Measurements from ENCODE around the gene OR8B8. TPM values are rescaled to one million over a fixed set of nuclear protein-coding genes. Genes with fewer than 3 reads are reported as not detected.
"Not testable (repeated sequence)": the region's sequence is repeated elsewhere in the genome, so short reads cannot be mapped to it uniquely, and the experiment has no call there.

The OR8B8 gene
- total RNA-seq, 2 experiments from 2014 or later: not detected

DNA sequence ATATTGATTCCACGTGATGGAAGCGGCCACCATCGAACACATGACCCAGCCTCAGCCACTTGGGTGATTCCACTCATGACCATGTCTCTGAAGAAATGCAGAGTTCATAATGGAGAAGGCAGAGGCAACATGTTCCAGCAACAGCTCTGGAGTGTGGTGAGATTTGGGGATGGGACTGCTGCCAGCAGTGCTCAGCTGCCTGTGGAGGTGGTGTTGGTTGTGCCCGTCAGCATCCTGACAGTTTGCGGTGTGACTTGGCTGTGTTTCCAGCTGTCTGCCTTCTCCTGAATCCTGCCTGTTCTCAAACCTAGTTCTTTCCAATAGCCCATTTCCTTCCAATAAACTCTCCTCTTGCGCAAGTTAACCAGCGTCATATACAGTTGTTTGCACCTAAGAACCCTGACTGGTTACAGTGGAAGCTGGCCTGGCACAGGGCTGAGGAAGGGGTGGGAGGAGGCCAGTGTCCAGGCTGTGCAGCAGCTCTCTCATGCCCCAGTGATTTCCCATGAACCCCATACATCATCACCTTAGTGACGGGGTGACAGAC lies 22.0 kb upstream of the OR8B8 start:
- H3K27ac Mint-ChIP-seq: no peak overlapping the region
- DNase-seq: no peak
- POLR2A ChIA-PET: no interaction called here
- CTCF ChIA-PET: interaction anchor here (0.9 kb wide), 1 partner anchor 28 kb away, joined by 3 read pairs; no protein-coding TSS in a partner anchor
- H3K9me3 Mint-ChIP-seq (ENCODE audit: low read depth): no peaks in the 10 kb centered on the region
- H3K4me1 Mint-ChIP-seq: no peaks in the 10 kb centered on the region
- H3K4me3 Mint-ChIP-seq: no peak overlapping the region
- intact Hi-C loops (cut with DNase I, micrococcal nuclease): no loop called here
- H3K27me3 Mint-ChIP-seq: peaks cover 3% of the 10 kb centered on the region
- H3K36me3 Mint-ChIP-seq (ENCODE audit: low read depth): no peaks in the 10 kb centered on the region
- no peak for ATAC-seq

DNA sequence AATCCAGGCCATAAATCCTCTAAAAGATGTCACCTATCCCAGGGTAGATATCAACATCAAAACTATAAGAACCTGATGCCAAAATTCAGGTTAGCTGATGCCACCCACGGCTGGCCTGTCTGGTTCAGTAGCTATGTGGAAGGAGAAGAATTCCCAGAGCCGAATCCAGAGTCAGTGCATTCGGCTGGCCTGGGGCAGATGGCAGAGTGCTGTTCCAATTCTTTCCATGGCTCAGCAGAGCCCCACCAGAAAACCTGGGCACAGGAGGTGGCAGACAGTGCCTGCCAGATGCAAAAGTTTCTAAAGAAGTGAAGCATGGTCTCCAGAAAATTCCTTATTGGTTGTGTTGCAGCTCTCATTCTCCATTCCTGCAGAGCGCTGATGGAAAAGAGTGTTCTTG lies 19.9 kb upstream of the OR8B8 start:
- peaks cover 11% of the 10 kb centered on the region for H3K27me3 Mint-ChIP-seq
- CTCF ChIA-PET: no interaction called here

DNA sequence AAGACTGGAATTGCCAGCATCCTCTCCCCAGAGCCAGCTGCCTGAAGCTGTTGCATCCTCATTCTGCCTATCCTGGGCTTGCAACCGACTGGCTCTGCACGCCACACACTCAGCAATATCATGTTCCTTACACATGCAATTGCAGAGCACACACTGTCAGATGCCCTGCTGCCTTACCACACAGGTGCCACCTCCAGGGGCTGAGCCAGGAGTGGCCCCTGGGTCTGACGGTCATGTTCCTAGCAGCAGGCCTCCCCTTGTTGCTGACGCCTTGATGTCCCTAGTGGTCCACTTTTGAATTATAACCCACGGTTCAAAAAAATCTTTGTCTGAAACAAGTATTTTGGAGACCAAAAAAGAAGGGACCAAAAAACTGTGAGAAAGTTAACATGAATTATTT lies 18.5 kb upstream of the OR8B8 start:
- intact Hi-C loops (cut with DNase I, micrococcal nuclease): no loop called here
- DNase-seq (no peak), ATAC-seq (no peak)
- CTCF ChIA-PET: no interaction called here
- no peak overlapping the region for H3K4me3 Mint-ChIP-seq
- POLR2A ChIA-PET: no interaction called here
- no peak overlapping the region for H3K27ac Mint-ChIP-seq
- H3K36me3 Mint-ChIP-seq (ENCODE audit: low read depth): no peaks in the 10 kb centered on the region
- peaks cover 8% of the 10 kb centered on the region for H3K27me3 Mint-ChIP-seq
- no peaks in the 10 kb centered on the region for H3K9me3 Mint-ChIP-seq (ENCODE audit: low read depth)
- no peaks in the 10 kb centered on the region for H3K4me1 Mint-ChIP-seq

More for the DNA sequence above, 19.9 kb upstream of the OR8B8 start:
- H3K27ac Mint-ChIP-seq: no peak overlapping the region
- no peak overlapping the region for H3K4me3 Mint-ChIP-seq
- H3K4me1 Mint-ChIP-seq: no peaks in the 10 kb centered on the region
- intact Hi-C loops (cut with DNase I, micrococcal nuclease): no loop called here
- H3K9me3 Mint-ChIP-seq (ENCODE audit: low read depth): no peaks in the 10 kb centered on the region
- H3K36me3 Mint-ChIP-seq (ENCODE audit: low read depth): no peaks in the 10 kb centered on the region
- no peak for DNase-seq
- POLR2A ChIA-PET: no interaction called here
- no peak for ATAC-seq

DNA sequence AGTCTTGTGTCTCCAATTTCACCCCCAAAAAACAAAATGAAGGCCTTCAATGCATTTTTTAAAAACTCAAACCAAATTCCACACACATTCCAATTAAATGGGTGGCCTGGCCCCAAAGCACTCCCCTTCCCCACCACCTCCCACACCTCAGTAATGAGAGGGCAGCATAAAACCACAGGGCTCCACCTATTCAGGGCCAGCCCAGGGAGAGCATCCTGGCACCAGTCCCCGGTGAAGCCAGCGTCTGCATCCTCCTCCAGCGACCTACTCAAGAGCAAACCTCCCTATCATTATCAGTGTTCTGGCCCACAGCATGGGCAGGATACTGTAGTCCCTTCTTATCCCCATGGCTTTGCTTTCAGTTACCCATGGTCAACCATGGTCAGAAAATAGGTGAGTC lies 17.8 kb upstream of the OR8B8 start:
- ChIA-PET POLR2A (no interaction called here), CTCF (interaction anchor here (0.9 kb wide), 1 partner anchor 9 kb away, joined by 3 read pairs; no protein-coding TSS in a partner anchor)
- ATAC-seq (no peak), DNase-seq (no peak)
- H3K27ac Mint-ChIP-seq: no peak overlapping the region
- no peaks in the 10 kb centered on the region for H3K36me3 Mint-ChIP-seq (ENCODE audit: low read depth)
- no peaks in the 10 kb centered on the region for H3K9me3 Mint-ChIP-seq (ENCODE audit: low read depth)
- H3K27me3 Mint-ChIP-seq: peaks cover 8% of the 10 kb centered on the region
- no peak overlapping the region for H3K4me3 Mint-ChIP-seq
- no peaks in the 10 kb centered on the region for H3K4me1 Mint-ChIP-seq
- intact Hi-C loops (cut with DNase I, micrococcal nuclease): no loop called here

DNA sequence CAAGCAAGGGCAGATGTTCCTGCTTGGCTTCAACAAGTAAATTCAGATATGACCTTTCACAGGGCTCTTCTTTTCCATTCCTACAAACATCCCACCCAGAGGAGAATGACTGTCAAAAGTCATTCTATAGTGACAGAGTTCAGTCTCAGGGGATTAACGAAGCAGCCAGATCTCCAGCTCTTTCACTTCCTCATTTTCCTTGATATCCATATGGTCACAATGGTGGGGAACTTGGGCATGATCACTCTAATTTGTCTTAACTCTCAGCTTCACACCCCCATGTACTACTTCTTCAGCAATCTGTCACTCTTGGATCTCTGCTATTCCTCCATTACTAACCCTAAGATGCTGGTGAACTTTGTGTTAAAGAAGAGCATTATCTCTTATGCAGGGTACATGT lies 15.0 kb upstream of the OR8B8 start:
- H3K27ac Mint-ChIP-seq: no peak overlapping the region
- peaks cover 12% of the 10 kb centered on the region for H3K27me3 Mint-ChIP-seq
- ChIA-PET CTCF (no interaction called here), POLR2A (no interaction called here)
- no peaks in the 10 kb centered on the region for H3K4me1 Mint-ChIP-seq
- no peaks in the 10 kb centered on the region for H3K9me3 Mint-ChIP-seq (ENCODE audit: low read depth)
- no peaks in the 10 kb centered on the region for H3K36me3 Mint-ChIP-seq (ENCODE audit: low read depth)
- no peak for DNase-seq
- H3K4me3 Mint-ChIP-seq: no peak overlapping the region
- intact Hi-C loops (cut with DNase I, micrococcal nuclease): no loop called here
- ATAC-seq: no peak

DNA sequence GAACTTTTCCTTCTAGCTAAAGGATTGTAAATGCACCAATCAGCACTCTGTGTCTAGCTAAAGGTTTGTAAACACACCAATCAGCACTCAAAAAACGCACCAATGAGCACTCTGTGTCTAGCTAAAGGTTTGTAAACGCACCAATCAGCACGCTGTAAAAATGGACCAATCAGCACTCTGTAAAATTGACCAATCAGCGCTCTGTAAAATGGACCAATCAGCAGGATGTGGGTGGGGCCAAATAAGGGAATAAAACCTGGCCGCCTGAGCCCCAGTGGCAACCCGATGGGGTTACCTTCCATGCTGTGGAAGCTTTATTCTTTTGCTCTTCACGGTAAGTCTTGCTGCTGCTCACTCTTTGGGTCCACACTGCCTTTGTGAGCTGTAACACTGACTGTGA lies 13.9 kb upstream of the OR8B8 start:
- H3K27ac Mint-ChIP-seq; CTCF ChIA-PET; H3K36me3 Mint-ChIP-seq (ENCODE audit: low read depth); H3K4me1 Mint-ChIP-seq; ATAC-seq; H3K9me3 Mint-ChIP-seq (ENCODE audit: low read depth); POLR2A ChIA-PET; H3K4me3 Mint-ChIP-seq; intact Hi-C loops (cut with DNase I, micrococcal nuclease); DNase-seq: not testable (repeated sequence)
- H3K27me3 Mint-ChIP-seq: peaks cover 12% of the 10 kb centered on the region

DNA sequence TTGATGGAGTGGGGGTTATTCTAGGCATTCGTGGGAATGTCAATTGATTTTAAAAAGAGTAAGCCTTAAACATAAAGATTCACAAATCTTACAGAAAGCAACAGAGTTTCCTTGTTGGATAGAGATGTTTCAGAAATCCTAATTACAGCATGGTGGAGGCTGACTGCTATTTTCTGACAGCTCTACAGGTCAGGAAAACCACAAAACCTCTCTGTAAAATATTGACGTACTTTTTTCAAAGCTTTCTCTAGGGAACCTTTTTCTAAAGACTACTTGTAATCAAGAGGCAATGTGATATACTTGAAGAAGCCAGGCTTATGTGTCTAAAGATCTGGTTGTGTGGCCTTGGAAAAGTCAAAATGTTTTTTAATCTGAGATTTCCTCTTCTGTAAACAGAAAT lies 9.1 kb upstream of the OR8B8 start:
- ChIA-PET POLR2A (no interaction called here), CTCF (interaction anchor here (0.5 to 1.3 kb wide), 3 partner anchors 8 to 309 kb away, joined by 3 to 4 read pairs (median 3); no protein-coding TSS in a partner anchor)
- peaks cover 7% of the 10 kb centered on the region for H3K27me3 Mint-ChIP-seq
- no peak overlapping the region for H3K4me3 Mint-ChIP-seq
- no peak for ATAC-seq
- H3K27ac Mint-ChIP-seq: no peak overlapping the region
- intact Hi-C loops (cut with DNase I, micrococcal nuclease): no loop called here
- H3K4me1 Mint-ChIP-seq: no peaks in the 10 kb centered on the region
- H3K9me3 Mint-ChIP-seq (ENCODE audit: low read depth): peaks cover 5% of the 10 kb centered on the region
- DNase-seq: no peak
- H3K36me3 Mint-ChIP-seq (ENCODE audit: low read depth): no peaks in the 10 kb centered on the region

DNA sequence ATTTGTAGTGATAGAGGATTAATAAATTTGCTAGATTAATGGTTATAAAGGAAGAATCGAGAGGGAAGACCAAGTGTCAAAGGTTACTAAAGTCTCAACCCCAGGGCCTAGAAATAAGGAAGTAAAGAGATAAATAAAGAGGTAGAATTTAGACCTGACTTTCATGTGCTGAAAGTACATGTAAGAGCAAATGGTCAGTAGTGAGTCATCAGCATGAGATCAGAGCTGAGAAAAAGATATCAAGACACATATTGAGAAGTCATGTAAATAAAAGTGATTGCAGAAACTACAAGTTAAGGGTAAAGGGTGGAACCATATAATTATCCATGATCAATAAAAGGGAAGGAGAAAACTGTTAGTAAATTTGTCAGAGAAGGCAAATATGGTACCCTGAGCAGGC lies 1.4 kb upstream of the OR8B8 start:
- H3K9me3 Mint-ChIP-seq (ENCODE audit: low read depth): peaks cover 5% of the 10 kb centered on the region
- ATAC-seq: no peak
- no peak overlapping the region for H3K27ac Mint-ChIP-seq
- no peak overlapping the region for H3K4me3 Mint-ChIP-seq
- H3K36me3 Mint-ChIP-seq (ENCODE audit: low read depth): no peaks in the 10 kb centered on the region
- ChIA-PET POLR2A (no interaction called here), CTCF (interaction anchor here (1.3 kb wide), 1 partner anchor 31 kb away, joined by 3 read pairs; no protein-coding TSS in a partner anchor)
- intact Hi-C loops (cut with DNase I, micrococcal nuclease): no loop called here
- DNase-seq: no peak
- H3K27me3 Mint-ChIP-seq: peaks cover 14% of the 10 kb centered on the region
- H3K4me1 Mint-ChIP-seq: no peaks in the 10 kb centered on the region

DNA sequence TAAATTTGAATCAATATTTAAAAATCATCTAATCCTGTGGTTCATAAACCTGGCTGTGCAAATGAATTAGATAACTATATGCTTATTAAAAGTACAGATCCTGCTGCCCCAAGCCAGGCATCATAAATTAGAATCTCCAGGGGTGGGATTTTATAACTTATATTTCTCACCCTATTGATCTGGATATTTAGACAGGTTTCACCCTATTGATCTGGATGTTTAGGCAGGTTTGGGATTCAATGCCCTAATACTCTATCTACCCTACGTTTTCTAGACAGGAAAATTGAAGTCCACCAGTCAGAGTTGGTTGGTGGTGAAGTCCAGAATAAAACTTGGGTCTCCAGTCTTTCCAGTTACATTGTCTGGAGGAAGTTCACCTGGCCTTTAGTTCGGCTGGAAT lies 2.6 kb downstream of the OR8B8 start:
- Mint-ChIP-seq H3K4me1 (no peaks in the 10 kb centered on the region), H3K4me3 (no peak overlapping the region), H3K27me3 (peaks cover 24% of the 10 kb centered on the region), H3K27ac (no peak overlapping the region), H3K36me3 (ENCODE audit: low read depth) (no peaks in the 10 kb centered on the region), H3K9me3 (ENCODE audit: low read depth) (no peaks in the 10 kb centered on the region)
- ATAC-seq: no peak
- DNase-seq: no peak
- POLR2A ChIA-PET: no interaction called here
- intact Hi-C loops (cut with DNase I, micrococcal nuclease): no loop called here
- CTCF ChIA-PET: interaction anchor here (0.8 kb wide), 1 partner anchor 27 kb away, joined by 3 read pairs; no protein-coding TSS in a partner anchor

DNA sequence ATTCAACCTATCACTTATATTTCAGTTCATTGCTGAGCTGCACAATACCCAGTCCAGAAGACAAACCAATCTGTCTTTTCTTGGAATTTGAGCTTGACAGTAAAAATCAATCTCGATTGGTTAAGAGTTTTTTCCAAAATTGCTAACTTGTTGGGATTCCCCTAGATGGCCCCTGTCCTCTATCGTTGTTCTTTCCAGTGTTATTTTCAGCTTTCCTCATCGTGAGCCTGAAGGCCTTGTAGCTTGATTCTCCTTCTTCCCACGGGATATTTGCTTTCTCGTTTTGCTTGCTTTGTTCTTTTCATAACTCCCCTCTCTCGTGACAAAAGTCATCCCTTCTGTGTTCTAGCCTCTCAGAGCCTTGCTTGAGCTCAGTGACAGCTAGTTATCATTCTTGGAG lies 3.1 kb downstream of the OR8B8 start:
- no peaks in the 10 kb centered on the region for H3K4me1 Mint-ChIP-seq
- H3K9me3 Mint-ChIP-seq (ENCODE audit: low read depth): no peaks in the 10 kb centered on the region
- ChIA-PET POLR2A (no interaction called here), CTCF (interaction anchor here (0.8 to 1.3 kb wide), 2 partner anchors 12 to 27 kb away, joined by 3 read pairs; no protein-coding TSS in a partner anchor)
- H3K27ac Mint-ChIP-seq: no peak overlapping the region
- intact Hi-C loops (cut with DNase I, micrococcal nuclease): no loop called here
- no peak overlapping the region for H3K4me3 Mint-ChIP-seq
- ATAC-seq: no peak
- H3K36me3 Mint-ChIP-seq (ENCODE audit: low read depth): no peaks in the 10 kb centered on the region
- peaks cover 24% of the 10 kb centered on the region for H3K27me3 Mint-ChIP-seq
- DNase-seq: no peak

DNA sequence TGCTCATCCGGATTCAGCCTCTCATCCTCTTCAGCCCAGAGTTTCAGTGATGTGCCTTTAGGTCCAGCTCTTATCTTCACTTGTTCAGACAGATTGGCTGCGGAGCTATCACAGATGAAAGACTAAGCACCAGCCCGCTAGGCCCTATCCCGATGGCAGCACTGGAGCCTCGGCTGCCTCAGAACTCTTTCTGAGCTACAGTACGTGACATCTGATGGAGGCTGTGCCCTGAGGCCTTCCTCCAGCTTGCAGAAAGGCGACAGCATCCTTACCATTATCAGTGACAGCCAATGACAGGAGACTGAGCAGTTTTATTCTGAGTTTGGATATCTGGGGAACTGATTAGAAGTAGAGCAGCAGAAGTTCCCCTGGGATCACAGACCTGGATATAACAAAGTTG lies 4.0 kb downstream of the OR8B8 start:
- Mint-ChIP-seq H3K9me3 (ENCODE audit: low read depth) (no peaks in the 10 kb centered on the region), H3K4me1 (no peaks in the 10 kb centered on the region), H3K27me3 (peaks cover 19% of the 10 kb centered on the region), H3K4me3 (no peak overlapping the region), H3K36me3 (ENCODE audit: low read depth) (no peaks in the 10 kb centered on the region), H3K27ac (no peak overlapping the region)
- ChIA-PET CTCF (interaction anchor here (1.3 kb wide), 1 partner anchor 13 kb away, joined by 3 read pairs; no protein-coding TSS in a partner anchor), POLR2A (no interaction called here)
- ATAC-seq (no peak), DNase-seq (no peak)
- intact Hi-C loops (cut with DNase I, micrococcal nuclease): no loop called here

DNA sequence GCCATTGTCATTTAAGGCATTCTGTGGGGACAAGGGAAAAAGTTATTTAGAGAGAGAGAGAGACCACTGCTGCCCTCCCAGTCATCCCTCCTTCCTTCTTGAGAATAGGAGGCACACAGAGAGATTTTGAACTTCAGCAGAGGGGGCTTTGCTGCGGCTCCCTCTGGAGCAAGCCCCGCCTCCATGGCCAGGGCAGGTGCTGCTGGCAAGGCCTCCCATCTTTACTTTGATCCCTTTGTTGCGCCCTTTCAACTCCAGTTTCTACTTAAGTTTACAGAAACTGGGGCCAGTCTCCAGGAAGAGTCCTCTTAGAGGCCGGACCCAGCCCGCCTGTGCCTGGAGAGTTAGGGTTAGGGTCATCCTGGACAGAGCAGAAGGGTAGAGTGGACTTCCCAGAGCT lies 4.4 kb downstream of the OR8B8 start:
- H3K4me3 Mint-ChIP-seq: no peak overlapping the region
- no peaks in the 10 kb centered on the region for H3K9me3 Mint-ChIP-seq (ENCODE audit: low read depth)
- peaks cover 19% of the 10 kb centered on the region for H3K27me3 Mint-ChIP-seq
- ATAC-seq (no peak), DNase-seq (no peak)
- intact Hi-C loops (cut with DNase I, micrococcal nuclease): no loop called here
- CTCF ChIA-PET: no interaction called here
- H3K4me1 Mint-ChIP-seq: no peaks in the 10 kb centered on the region
- no peaks in the 10 kb centered on the region for H3K36me3 Mint-ChIP-seq (ENCODE audit: low read depth)
- H3K27ac Mint-ChIP-seq: no peak overlapping the region
- POLR2A ChIA-PET: no interaction called here

DNA sequence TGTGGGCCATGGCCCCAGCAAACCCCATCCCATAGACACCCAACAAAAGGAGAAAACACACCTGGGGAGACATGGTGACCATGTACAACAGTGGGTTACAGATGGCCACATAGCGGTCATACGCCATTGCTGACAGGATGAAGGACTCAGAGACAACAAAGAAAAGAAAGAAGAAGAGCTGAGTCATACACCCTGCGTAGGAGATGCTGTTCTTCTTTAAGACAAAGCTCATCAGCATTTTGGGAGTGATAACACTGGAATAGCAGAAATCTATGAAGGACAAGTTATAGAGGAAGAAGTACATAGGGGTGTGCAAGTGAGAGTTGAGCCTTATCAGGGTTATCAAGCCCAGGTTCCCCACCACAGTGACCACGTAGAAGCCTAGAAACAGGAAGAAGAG lies 4.9 kb downstream of the OR8B8 start:
- H3K36me3 Mint-ChIP-seq (ENCODE audit: low read depth): no peaks in the 10 kb centered on the region
- intact Hi-C loops (cut with DNase I, micrococcal nuclease): no loop called here
- ATAC-seq: no peak

More for the DNA sequence above, 4.9 kb downstream of the OR8B8 start:
- ChIA-PET POLR2A (no interaction called here), CTCF (no interaction called here)
- DNase-seq: no peak
- no peaks in the 10 kb centered on the region for H3K4me1 Mint-ChIP-seq
- peaks cover 22% of the 10 kb centered on the region for H3K27me3 Mint-ChIP-seq
- H3K9me3 Mint-ChIP-seq (ENCODE audit: low read depth): no peaks in the 10 kb centered on the region
- no peak overlapping the region for H3K27ac Mint-ChIP-seq
- no peak overlapping the region for H3K4me3 Mint-ChIP-seq
